ENCODE data around the gene ZNF554.
"Not testable (repeated sequence)": the region's sequence is repeated elsewhere in the genome, so short reads cannot be mapped to it uniquely, and the experiment has no call there.

Gene ZNF554

GRCh38 chr19:2865334-2866100 lies 45.8 kb downstream of the ZNF554 start:
- in situ Hi-C loops (cut with HindIII; ENCODE audit: low sequenced_read_pairs): no loop called here

GRCh38 chr19:2866495-2867024 lies 46.9 kb downstream of the ZNF554 start:
- in situ Hi-C loops (cut with HindIII; ENCODE audit: low sequenced_read_pairs): no loop called here

- in situ Hi-C loops (cut with HindIII; ENCODE audit: low sequenced_read_pairs): no loop called here
These were observed 47.6 kb downstream of the ZNF554 start, which contains the start of gene ZNF556 for GRCh38 chr19:2867025-2867991. TSS of gene ZNF556 (plus strand) at chr19:2867335. CDS start at chr19:2867422, 87 bp downstream.

- in situ Hi-C loops (cut with HindIII; ENCODE audit: low sequenced_read_pairs): no loop called here
These were observed 50.0 kb downstream of the ZNF554 start for GRCh38 chr19:2869618-2870017.

- in situ Hi-C loops (cut with HindIII; ENCODE audit: low sequenced_read_pairs): not testable (repeated sequence)
These were observed 52.5 kb downstream of the ZNF554 start for GRCh38 chr19:2872175-2872574.

- in situ Hi-C loops (cut with HindIII; ENCODE audit: low sequenced_read_pairs): no loop called here
These were observed 58.0 kb downstream of the ZNF554 start for GRCh38 chr19:2877398-2878331.

- in situ Hi-C loops (cut with HindIII; ENCODE audit: low sequenced_read_pairs): no loop called here
These were observed 64.2 kb downstream of the ZNF554 start for GRCh38 chr19:2883686-2884439.

GRCh38 chr19:2885736-2886135 lies 66.1 kb downstream of the ZNF554 start:
- in situ Hi-C loops (cut with HindIII; ENCODE audit: low sequenced_read_pairs): no loop called here

Measured in DLD1 (cell line).